Endothelial cell of umbilical vein (primary cell): ENCODE measurements around the gene ASXL1.

Source experiments
- FOS ChIP-seq: IDR thresholded peaks from 2 replicates; pipeline ENCODE4 v1.6.1; 2011; ENCODE audit warnings: mild to moderate bottlenecking, low read length, moderate library complexity, borderline replicate concordance; ENCODE audit not compliant: insufficient read depth
- MAX ChIP-seq: IDR thresholded peaks from 2 replicates; pipeline ENCODE4 v1.6.1; 2011; ENCODE audit not compliant: insufficient read depth, insufficient read length
- MYC ChIP-seq: IDR thresholded peaks from one replicate; pipeline ENCODE4 v1.6.1; 2011; ENCODE audit warnings: mild to moderate bottlenecking, low read depth, low read length

- TF ChIP-seq MYC (no peak), FOS (no peak), MAX (no peak)
Measured at GRCh38 chr20:32458837-32459220, 100.7 kb downstream of the ASXL1 start.
